Tibial nerve (tissue), 4 donors: Measurements from ENCODE around the gene PLEKHJ1. TPM values are rescaled to one million over a fixed set of nuclear protein-coding genes. Genes with fewer than 3 reads are reported as not detected.

Experiments
- DNase-seq, 2 donors: peaks; one replicate each; pipeline ENCODE4 v3.0.0-alpha.2; 2019; ENCODE audit warnings: low spot score in 2 of 2
- H3K27ac ChIP-seq, 4 donors: fragments of 200-600 bp; sonication (generic) in 3 of 4; one replicate each; pipeline ENCODE4 v1.5.1; 2017 to 2019; ENCODE audit warnings: mild to moderate bottlenecking in 1 of 4
- H3K27me3 ChIP-seq, 2 donors: fragments of 200-600 bp; sonication (generic) in 1 of 2; one replicate each; pipeline versions ENCODE4 v1.5.1 to v1.6.0; 2017 to 2019
- H3K36me3 ChIP-seq, 3 donors: fragments of 200-600 bp; sonication (generic); one replicate each; pipeline ENCODE4 v1.5.1; 2018 to 2019
- H3K4me1 ChIP-seq, 4 donors: fragments of 200-600 bp; sonication (generic) in 3 of 4; one replicate each; pipeline ENCODE4 v1.5.1; 2017 to 2019
- H3K4me3 ChIP-seq, 4 donors: fragments of 200-600 bp; sonication (generic) in 3 of 4; one replicate each; pipeline ENCODE4 v1.5.1; 2017 to 2019; ENCODE audit warnings: mild to moderate bottlenecking in 1 of 4, moderate library complexity in 1 of 4
- H3K9me3 ChIP-seq, 4 donors: fragments of 200-600 bp; sonication (generic) in 3 of 4; one replicate each; pipeline ENCODE4 v1.5.1; 2017 to 2019
- EP300 ChIP-seq, 2 donors: sonication (generic); formaldehyde crosslinking; IDR thresholded peaks; one replicate each; pipeline ENCODE4 v1.6.1; 2017; ENCODE audit warnings: antibody characterized with exemption in 2 of 2, mild to moderate bottlenecking in 1 of 2
- POLR2A ChIP-seq, 2 donors: fragments of 450-650 bp; IDR thresholded peaks; one replicate each; pipeline ENCODE4 v1.6.1; 2017; ENCODE audit warnings: antibody characterized with exemption in 2 of 2, mild to moderate bottlenecking in 2 of 2, moderate library complexity in 2 of 2
- WGBS, 2 donors: methylation state at CpG; one replicate each; pipeline ENCODE4 v1.1.5; 2018; 5-methylcytosine and 5-hydroxymethylcytosine counted together
- total RNA-seq, 4 donors: library from RNA; depleted of rRNA; stranded (reverse); fragments of >200 nt; gene quantifications; one replicate each; pipeline ENCODE4 v1.1.0, GENCODE V29; 2016
- TF ChIP-seq, protein P1 (sequence below), 5 experiments: fragments of 200-600 bp in 3 of 5; fragments of 450-650 bp in 2 of 5; sonication (generic) in 3 of 5; IDR thresholded peaks; one replicate each; pipeline ENCODE4 v1.5.1; 2016 to 2019; ENCODE audit warnings: antibody characterized with exemption in 5 of 5, mild to moderate bottlenecking in 3 of 5, moderate library complexity in 2 of 5

Gene PLEKHJ1
- total RNA-seq, 4 donors from 2014 or later, result 37.3 to 67.5 (median 51.2) TPM

GRCh38 chr19:2230033-2230531, 6.0 kb downstream of the PLEKHJ1 start:
- TF ChIP-seq POLR2A (IDR thresholded peaks at IDR 0.05) (no peak), EP300 (IDR thresholded peaks at IDR 0.05) (no peak)
- TF ChIP-seq, protein P1, sequence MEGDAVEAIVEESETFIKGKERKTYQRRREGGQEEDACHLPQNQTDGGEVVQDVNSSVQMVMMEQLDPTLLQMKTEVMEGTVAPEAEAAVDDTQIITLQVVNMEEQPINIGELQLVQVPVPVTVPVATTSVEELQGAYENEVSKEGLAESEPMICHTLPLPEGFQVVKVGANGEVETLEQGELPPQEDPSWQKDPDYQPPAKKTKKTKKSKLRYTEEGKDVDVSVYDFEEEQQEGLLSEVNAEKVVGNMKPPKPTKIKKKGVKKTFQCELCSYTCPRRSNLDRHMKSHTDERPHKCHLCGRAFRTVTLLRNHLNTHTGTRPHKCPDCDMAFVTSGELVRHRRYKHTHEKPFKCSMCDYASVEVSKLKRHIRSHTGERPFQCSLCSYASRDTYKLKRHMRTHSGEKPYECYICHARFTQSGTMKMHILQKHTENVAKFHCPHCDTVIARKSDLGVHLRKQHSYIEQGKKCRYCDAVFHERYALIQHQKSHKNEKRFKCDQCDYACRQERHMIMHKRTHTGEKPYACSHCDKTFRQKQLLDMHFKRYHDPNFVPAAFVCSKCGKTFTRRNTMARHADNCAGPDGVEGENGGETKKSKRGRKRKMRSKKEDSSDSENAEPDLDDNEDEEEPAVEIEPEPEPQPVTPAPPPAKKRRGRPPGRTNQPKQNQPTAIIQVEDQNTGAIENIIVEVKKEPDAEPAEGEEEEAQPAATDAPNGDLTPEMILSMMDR (IDR thresholded peaks at IDR 0.05), result no peak
- Histone ChIP-seq H3K27me3 (no peaks in the 10 kb centered on the region), H3K4me3 (no peak overlapping the region), H3K27ac (no peak overlapping the region), H3K9me3 (no peaks in the 10 kb centered on the region), H3K4me1 (peaks cover 0 to 43% (median 13%) of the 10 kb centered on the region in 4 donors), H3K36me3 (peaks cover 2 to 89% (median 13%) of the 10 kb centered on the region in 3 donors)
- no peak for DNase-seq
- WGBS, 2 donors, result 91 to 94% methylated on average over 43 of the region's 43 CpGs

DNA sequence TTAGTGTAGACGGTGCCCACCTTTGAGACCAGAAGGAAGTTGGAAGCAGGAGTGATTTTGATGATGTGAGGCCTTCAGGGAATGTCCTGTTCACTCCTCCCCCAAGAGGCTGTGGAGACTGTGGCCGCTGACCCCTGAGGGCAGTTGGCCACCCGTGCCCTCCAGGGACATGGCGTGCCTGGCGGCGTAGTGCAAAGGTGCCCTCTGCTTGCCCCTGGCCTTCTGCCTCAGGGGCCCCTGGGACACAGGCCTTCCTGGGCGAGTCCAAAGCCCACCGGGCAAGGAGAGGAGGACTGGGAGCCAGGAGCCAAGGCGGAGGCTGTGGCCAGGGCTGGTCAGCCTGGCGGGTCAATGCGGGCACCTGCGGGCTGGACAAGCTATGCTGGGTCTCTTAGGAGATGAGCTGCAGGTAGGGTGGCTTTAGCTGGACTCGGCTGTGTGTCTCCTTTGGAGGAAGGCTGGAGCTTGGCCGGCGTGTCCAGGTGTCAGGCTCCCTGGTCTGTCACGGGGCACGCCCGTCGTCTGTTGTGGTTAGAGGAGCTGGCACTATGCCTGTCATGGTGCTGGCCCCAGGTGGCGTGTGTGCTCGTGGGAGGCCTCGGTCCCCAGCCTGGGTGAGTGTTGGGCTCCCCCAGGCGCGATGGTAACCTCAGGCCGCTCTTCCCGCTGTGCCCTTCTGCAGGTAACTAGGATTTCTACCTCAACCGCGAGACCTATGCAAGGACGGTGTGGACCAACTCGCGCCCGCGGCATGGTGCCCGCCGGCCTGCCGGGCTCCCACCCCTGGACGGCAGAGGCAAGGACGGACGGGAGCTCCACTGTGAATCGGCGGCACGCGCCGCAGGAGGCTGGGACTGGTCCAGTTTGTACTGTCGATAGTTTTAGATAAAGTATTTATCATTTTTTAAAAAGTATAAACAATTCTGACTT, 6.8 kb downstream of the PLEKHJ1 start:
- no peak overlapping the region for H3K27ac ChIP-seq
- no peaks in the 10 kb centered on the region for H3K9me3 ChIP-seq
- DNase-seq, result no peak
- no peak overlapping the region for H3K4me3 ChIP-seq
- WGBS, 2 donors, result 91 to 94% methylated on average over 23 to 44 of the region's 45 CpGs
- peaks cover 2 to 96% (median 13%) of the 10 kb centered on the region in 3 donors for H3K36me3 ChIP-seq
- TF ChIP-seq, protein P1 (IDR thresholded peaks at IDR 0.05), result no peak
- no peak for TF ChIP-seq POLR2A (IDR thresholded peaks at IDR 0.05)
- TF ChIP-seq EP300 (IDR thresholded peaks at IDR 0.05), result no peak
- H3K27me3 ChIP-seq, result no peaks in the 10 kb centered on the region
- peaks cover 0 to 36% (median 6%) of the 10 kb centered on the region in 4 donors for H3K4me1 ChIP-seq

DNA sequence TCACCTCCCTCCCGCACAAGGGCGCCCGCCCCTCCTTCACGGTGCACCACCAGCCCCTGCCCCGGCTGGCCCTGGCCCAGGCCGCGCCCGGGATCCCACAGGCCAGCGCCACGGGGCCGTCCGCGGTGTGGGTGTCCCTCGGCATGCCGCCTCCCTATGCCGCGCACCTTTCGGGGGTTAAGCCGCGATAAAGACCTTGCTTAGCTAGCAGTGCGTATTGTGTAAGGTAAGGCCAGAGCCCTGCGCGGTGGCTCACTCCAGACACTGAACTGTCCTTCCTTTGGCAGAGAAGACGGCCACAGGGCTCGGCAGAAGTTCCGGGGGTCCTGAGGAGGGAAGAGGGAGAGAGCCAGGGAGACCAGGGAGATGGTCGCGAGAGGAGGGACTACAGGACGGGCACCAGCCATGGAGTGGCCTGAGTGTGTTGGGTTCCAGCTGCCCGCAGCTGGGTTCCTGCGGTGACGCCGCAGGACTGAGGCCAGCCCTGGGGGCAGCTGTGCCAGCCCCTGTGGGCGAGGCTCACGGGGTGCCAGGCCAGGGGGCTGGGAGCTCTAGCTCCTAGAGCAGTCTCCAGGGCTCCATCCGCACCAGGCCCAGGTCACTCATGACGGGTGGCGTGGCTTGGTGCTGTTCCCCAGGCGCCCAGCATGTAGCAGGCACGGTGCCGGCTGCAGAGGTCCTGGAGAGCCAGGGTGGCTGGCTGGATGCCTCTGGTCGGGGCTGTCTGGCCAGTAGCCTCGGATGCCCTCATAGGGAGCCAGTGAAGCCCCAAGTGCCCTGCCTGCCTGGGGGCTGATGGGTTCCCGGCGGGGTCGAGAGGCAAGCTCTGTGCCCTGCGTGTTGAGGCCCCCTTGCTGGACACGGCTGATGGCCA, 7.7 kb downstream of the PLEKHJ1 start:
- Histone ChIP-seq H3K27me3 (no peaks in the 10 kb centered on the region), H3K36me3 (peaks cover 2 to 98% (median 13%) of the 10 kb centered on the region in 3 donors), H3K4me1 (peaks cover 0 to 26% (median 0%) of the 10 kb centered on the region in 4 donors), H3K9me3 (no peaks in the 10 kb centered on the region), H3K4me3 (no peak overlapping the region), H3K27ac (peak overlapping the region in 1 of 4 donors; percentile 7)
- TF ChIP-seq EP300 (IDR thresholded peaks at IDR 0.05) (no peak), POLR2A (IDR thresholded peaks at IDR 0.05) (no peak)
- TF ChIP-seq, protein P1 (IDR thresholded peaks at IDR 0.05), result no peak
- 92 to 95% methylated on average over 39 to 44 of the region's 48 CpGs for WGBS, 2 donors
- no peak for DNase-seq

GRCh38 chr19:2227415-2228156, 8.5 kb downstream of the PLEKHJ1 start:
- Histone ChIP-seq H3K9me3 (no peaks in the 10 kb centered on the region), H3K36me3 (peaks cover 2 to 98% (median 13%) of the 10 kb centered on the region in 3 donors), H3K27ac (peak overlapping the region in 1 of 4 donors; percentile 7), H3K4me3 (no peak overlapping the region), H3K4me1 (peaks cover 0 to 18% (median 0%) of the 10 kb centered on the region in 4 donors), H3K27me3 (no peaks in the 10 kb centered on the region)
- no peak for DNase-seq
- WGBS, 2 donors, result 91% methylated on average over 55 to 65 of the region's 67 CpGs
- TF ChIP-seq EP300 (IDR thresholded peaks at IDR 0.05), result no peak
- TF ChIP-seq, protein P1 (IDR thresholded peaks at IDR 0.05), result no peak
- no peak for TF ChIP-seq POLR2A (IDR thresholded peaks at IDR 0.05)
